VCaP (cell line): Measurements from ENCODE around the gene PCDHB1.

Source experiments
- H3K27ac ChIP-seq: fragments of 450-650 bp; 2 replicates; pipeline ENCODE4 v1.5.1; 2017
- CTCF ChIP-seq: fragments of 450-650 bp; conservative IDR thresholded peaks from 2 replicates; pipeline ENCODE4 v1.5.1; 2017; ENCODE audit warnings: mild to moderate bottlenecking, moderate library complexity

The PCDHB1 gene

DNA sequence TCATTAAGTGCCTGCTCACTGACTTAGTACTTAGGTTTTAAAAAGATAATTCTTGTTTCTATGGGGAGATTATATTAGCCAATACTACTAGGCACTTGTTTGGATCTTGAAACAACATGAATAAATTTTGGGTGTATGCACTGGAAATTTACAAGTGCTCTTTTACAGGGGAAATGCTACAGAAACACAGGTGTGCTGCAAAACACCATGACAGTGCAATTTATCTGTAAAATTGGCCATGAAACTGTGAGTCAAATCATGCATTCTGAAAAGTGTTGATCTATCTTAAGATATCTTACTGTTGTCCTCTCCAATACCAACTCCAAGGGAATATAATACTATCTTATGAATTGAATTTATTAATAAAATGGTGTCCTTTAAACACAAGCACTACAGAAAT lies 12.1 kb upstream of the PCDHB1 start:
- peak overlapping the region; percentile 96 for H3K27ac ChIP-seq

DNA sequence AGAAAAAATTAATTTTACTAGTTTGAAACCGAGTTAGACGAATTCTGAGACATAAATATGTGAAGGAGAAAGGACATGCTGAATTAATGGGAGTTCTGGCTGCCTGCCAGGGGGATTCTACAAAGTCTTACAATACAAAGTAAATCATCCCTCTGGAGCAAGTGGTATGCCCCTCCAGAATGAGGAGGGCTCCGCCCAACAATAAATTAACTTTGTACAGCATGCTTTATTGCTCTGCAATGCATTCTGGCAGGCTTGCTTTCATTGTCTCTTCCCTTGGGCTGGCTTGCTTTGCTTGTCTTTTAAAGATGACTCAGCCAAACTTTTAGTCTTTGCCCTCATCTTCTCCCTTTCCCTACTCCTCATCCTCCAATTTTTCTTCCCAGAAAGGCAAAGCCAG lies 11.7 kb upstream of the PCDHB1 start:
- H3K27ac ChIP-seq = peak overlapping the region; percentile 96
- no peak for TF ChIP-seq CTCF

More for the DNA sequence above, 12.1 kb upstream of the PCDHB1 start:
- TF ChIP-seq CTCF = no peak

DNA sequence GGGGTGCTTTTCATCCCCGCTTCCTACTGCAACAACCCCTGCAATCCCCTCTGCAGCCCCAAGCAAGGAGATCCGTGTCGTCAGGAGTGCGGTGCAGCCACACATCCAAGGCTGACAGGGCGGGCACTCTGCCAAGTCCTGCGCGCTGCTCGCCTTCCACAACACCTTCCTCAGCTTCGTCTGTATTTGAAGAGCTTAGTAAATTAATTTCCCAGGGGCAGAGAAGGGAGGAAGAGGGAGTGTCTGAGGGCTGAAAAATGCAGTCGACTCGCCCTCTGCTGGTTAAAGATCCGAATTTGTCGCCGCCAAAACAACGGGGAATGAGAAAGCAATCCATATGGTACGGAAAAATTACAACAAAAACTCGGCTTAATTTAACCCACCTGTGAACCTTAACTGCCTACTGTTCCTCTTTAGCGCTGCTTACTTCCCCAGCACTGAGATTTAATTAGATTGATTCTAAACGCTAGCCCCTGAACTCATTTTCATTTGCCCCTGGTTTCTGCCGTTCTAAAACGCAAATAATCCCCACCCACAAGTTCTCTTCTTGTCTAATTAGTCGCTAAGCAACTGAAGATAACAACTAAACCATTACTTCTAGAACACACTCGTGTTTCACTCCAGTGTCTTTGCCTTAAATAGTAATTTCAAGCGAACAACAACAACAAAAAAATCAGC lies 10.9 kb upstream of the PCDHB1 start:
- peak overlapping the region; percentile 96 for H3K27ac ChIP-seq
- peak; percentile 78 for TF ChIP-seq CTCF

DNA sequence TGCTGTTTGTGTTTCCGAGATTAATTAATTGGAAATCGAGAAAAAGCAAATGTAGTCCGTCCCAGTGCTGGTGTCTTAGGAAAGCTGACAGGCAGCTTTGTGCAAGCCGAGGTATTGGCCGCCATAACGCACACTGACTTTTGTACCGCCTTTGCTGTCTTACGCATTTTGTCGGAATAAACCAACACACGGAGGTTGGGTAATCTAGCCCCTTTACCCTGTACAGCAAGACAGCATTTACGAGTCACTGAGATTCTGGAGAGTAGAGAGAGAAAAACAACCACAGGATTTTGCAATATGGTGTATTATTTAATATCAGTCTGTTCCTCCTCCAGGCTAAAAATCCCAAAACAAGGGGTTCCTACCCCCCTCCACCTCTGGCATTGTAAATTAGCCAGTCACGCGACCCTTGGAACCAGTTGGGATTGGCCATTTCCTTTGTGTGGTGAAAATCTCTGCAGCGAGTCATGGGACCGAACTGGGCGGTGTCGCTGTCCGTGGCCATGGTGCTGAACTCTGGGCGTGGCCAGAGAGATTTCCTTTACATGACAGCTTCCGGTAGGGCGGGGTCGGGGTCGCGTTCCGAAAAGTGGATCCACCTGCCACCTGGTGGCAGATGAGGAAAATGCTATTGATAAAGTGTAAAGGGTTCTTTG lies 10.3 kb upstream of the PCDHB1 start:
- TF ChIP-seq CTCF = peak; percentile 82
- peak overlapping the region; percentile 96 for H3K27ac ChIP-seq

DNA sequence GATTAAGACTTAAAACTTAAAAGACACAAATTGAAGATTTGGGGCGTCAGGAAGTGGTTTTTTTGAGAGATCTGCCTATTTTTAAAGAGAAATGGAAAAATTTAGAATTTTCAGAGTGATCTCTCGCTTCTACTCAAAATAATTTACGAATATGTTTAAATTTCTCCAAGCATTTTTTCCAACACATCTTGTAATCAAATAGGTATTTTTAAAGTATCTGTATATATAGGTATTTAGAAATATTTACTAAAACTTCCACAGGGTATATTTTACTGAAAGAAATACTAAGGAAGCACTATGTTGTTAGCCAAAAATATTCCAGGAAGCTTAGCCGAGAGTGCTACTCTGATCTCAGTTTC lies 9.8 kb upstream of the PCDHB1 start:
- peak overlapping the region; percentile 96 for H3K27ac ChIP-seq
- TF ChIP-seq CTCF = peak; percentile 43

GRCh38 chr5:141042555-141042954 lies 8.6 kb upstream of the PCDHB1 start:
- H3K27ac ChIP-seq = no peak overlapping the region
- no peak for TF ChIP-seq CTCF

GRCh38 chr5:141051521-141051866 lies 320 bp downstream of the PCDHB1 start:
- H3K27ac ChIP-seq = no peak overlapping the region
- TF ChIP-seq CTCF = no peak
